GM19463 (cell line): Measurements from ENCODE around the gene FYN.

Source experiments
- ATAC-seq: cut with Tn5 transposase; IDR thresholded peaks from one replicate; pipeline ENCODE4 v1.9.1; 2021; ENCODE audit warnings: mild to moderate bottlenecking, moderate library complexity; ENCODE audit not compliant: unreplicated experiment

FYN gene

GRCh38 chr6:111884068-111884467 lies 10.8 kb upstream of the FYN start:
- ATAC-seq = no peak

- ATAC-seq = no peak
These were observed 7.1 kb upstream of the FYN start for GRCh38 chr6:111880181-111880888.

DNA sequence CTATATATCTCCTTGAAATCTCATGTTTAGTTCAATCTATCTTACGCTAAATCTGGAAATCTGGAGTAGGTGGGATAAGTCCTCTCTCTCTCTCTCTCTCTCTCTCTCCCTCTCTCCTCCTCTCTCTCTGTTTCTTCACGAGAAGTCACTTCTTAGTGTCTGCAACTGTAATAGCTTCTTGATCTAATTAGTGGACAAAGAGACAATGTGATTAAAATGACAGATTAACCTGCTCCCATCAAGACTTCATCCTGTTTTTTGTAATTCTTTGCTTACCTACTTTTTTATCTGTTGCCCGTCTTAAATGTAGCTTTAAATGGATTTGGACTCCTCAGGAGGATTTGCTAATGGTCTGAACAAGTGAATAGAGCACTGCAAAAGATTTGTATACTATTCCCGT lies 2.5 kb upstream of the FYN start:
- ATAC-seq = no peak

- no peak for ATAC-seq
These were observed 768 bp upstream of the FYN start for GRCh38 chr6:111874025-111874415.

GRCh38 chr6:111872401-111873177 lies 663 bp downstream of the FYN start:
- ATAC-seq = peak; percentile 9

- ATAC-seq = no peak
These were observed 1.4 kb downstream of the FYN start for GRCh38 chr6:111871725-111872400.

DNA sequence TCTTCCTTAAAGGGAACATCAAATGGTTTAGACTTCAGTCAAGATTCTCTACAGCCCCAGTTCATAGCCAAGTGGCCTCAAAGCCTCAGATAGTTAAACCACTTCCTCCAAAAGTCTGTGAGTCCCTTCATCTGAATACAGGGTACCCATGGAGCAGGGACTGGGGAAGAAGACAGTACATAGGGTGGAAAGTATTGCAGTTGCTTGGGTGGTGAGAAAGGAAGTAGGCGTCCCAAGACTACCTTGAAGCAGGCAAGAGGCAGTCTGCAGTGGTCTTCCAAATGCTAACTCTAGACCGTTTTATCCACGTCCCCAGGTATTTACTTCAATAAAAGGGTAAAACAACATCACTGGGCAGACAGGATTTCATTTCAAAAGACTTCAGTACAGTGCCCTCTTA lies 2.0 kb downstream of the FYN start:
- ATAC-seq = no peak

DNA sequence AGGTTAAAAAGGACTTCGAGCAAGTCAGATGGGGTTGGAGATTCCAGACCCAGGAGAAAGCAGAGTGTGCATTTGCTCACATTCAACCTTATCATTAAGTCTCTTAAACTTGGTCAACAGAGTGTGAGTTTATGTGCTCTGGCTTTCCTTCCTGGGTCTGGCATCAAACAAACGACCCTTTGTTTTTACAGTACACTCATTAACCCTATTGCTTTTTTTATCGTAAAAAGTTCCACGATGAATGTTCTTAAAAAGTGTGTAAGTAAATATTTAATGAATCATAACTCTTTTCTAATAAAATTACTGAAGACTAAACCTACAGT lies 2.5 kb downstream of the FYN start:
- ATAC-seq = no peak

DNA sequence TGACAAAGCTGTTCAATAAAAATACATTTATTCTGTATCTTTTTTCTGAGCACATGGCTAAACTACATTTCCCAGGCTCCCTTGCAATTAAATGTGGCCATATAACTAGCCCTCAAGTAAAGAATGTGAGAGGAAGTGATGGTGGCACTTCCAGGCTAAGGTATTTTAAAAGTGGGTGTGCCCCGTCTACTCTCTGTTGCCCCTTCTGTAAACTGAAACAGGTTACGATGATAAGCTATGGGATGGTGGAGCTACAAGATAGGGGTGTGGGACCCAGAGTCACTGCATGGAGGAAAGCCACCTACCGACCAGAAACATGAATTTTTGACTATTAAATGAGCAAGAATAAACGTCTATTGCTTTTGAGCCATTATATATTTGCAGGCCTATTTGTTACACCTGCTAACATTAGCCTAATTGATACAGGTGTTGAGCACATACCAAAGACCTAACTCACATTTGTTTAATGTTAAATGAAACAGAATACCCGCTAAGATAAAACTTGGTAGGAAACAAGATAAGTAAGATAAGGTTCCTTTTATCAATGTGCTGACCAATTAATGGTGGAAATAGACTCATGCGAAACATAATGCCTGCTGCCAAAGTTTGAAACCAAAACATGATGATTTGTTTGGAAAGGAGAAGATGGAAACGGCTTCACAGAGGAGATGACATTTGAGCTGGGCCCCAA lies 3.1 kb downstream of the FYN start:
- ATAC-seq = no peak

- no peak for ATAC-seq
These were observed 6.4 kb downstream of the FYN start for GRCh38 chr6:111866857-111867256.

DNA sequence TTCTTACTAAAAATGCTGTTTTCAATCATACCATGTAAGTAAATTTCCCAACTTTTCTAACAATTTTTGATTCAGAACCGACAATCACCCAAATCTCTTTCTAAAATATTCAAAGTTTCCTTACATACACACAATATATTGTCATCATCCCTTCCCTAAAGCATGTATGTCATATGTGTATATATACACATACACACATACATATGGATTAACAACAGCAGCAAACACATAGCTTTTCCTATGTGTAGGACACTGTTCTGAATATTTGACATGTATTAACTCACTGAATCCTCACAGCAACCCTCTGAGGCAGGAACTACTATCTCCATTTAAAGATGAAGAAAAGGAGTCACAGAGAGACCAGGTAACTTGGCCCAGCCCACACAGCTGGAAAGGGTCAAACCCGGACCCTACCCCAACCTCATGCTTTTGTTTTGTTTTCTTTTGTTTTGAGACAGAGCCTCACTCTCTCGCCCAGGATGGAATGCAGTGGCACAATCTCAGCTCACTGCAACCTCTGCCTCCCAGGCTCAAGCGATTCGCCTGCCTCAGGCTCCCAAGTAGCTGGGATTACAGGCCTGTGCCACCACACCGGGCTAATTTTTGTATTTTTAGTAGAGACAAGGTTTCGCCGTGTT lies 7.2 kb downstream of the FYN start:
- no peak for ATAC-seq

DNA sequence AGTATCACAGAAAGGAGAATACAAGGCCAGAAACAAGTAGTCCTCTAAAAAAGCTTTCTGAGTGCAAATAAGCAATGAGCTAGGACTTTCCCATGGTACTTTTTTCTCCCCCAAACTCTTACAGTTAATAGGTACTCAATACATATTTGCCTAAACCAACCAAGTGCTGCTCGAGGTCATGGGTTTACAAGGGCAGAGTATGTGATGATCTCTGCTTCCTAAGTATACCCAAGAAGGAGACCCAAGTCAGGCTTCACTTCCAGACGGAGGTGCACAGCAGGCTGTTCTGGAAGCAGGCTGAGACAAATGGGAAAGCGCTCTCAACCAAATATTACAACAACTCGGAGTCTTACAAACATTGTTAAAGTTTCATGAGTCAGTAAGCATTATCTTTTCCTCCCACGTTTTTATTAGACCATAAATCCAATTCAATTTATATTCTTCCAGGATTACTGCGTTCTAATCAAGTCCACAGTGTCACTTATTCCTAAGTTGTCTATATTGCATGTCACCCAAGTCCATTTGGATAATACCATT lies 8.1 kb downstream of the FYN start:
- no peak for ATAC-seq

DNA sequence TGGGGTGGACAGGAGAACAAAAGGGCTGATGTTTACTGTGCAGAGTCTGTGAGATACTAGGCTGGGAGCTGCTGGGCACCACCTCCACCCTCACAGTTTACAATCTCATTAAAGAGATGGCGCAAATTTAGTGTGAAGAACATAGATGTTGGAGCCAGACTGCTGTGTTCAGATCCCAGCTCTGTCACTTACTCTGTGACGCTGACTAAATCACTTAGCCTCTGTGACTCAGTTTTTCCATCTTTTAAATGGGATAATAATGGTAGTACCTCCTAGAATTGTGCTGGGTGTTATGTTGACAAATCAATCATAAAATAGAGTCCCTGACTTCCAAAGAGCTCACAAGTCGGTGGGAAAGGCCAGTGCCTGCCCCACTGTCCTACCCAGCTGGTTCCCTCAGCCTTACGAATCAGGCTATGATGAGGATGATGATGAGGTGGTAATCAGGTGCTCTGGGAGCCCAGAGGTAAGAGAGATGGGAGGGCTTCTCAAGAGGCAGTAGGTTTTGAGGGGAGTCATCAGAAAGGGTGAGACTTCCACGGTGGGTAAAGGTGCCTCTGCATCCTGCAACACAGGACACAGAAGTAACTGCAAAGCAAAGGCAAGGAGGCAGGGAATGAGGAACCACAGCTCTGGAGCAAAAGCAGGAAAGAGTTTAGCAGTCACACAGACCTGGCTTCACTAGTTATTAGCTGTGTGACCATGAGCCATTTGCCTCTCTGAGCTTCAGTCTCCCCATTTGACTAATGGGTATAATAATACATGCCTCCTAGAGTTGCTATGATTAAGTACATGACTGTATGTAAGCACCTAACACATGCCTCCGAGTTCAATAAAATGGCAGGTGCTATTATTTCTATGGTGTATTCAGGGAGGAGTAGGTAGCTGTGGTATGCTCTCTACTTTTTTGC lies 8.9 kb downstream of the FYN start:
- ATAC-seq = no peak

GRCh38 chr6:111862741-111863140 lies 10.5 kb downstream of the FYN start:
- no peak for ATAC-seq

GRCh38 chr6:111862314-111862713 lies 10.9 kb downstream of the FYN start:
- no peak for ATAC-seq

DNA sequence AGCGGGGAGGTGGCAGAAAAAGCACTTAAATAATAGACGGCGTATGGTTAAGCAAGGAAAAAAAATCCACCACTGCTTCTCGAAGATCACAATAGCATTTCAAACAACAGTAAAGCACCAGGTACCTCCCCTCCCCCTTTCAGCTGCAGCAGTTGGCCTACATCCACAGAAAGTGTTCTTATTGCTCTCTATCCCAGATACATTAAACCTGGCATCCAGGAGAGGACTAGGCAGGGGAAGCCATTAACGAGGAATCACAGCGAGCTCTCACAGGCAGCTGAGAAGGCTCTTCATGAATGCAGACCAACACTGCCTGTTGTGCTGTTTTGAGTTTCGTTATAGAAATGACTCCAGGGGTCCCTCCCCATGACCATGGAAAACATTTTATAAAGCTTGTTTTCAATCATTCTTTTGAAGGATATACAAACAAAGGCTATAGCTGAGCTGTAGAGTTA lies 11.8 kb downstream of the FYN start:
- ATAC-seq = no peak

- no peak for ATAC-seq
These were observed 14.9 kb downstream of the FYN start for GRCh38 chr6:111858347-111858746.

GRCh38 chr6:111857674-111858337 lies 15.4 kb downstream of the FYN start:
- no peak for ATAC-seq

DNA sequence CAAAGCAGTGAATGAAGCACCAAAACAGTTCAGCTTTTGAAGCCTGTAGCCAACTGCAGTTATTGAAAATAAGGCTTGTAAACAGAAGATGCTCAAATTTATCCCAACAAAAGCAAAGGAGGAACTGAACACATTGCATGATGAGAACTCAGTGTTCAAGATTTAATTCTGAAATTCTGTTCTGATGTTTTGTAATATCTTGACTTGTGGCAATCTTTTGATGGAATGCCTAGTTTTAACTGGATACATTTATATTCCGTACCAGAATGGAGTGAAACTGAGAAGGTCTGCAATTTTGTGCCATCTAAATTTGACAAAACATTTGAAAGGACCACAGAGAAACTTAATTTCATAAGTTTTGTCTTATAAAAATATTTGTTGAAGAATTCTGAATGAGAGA lies 17.5 kb downstream of the FYN start:
- no peak for ATAC-seq
